ENCODE results near the gene BEST1.

The BEST1 gene

GRCh38 chr11:61967924-61968757 lies 18.0 kb downstream of the BEST1 start:
- TF ChIP-seq ZFX (IDR thresholded peaks at IDR 0.05) = no peak
- no peak for TF ChIP-seq CTCF (conservative IDR thresholded peaks at IDR 0.05)
- H3K27ac ChIP-seq = peak overlapping the region; percentile 97

- H3K27ac ChIP-seq = peak overlapping the region; percentile 97
Observed at GRCh38 chr11:61968758-61969390, 18.7 kb downstream of the BEST1 start.

GRCh38 chr11:61969391-61969758 lies 19.2 kb downstream of the BEST1 start:
- no peak overlapping the region; the same call in 1 of the 2 replicates for H3K27ac ChIP-seq
- TF ChIP-seq CTCF (conservative IDR thresholded peaks at IDR 0.05) = no peak
- no peak for TF ChIP-seq ZFX (IDR thresholded peaks at IDR 0.05)

More at GRCh38 chr11:61968758-61969390, 18.7 kb downstream of the BEST1 start:
- TF ChIP-seq ZFX (IDR thresholded peaks at IDR 0.05) (no peak), CTCF (conservative IDR thresholded peaks at IDR 0.05) (no peak)

GRCh38 chr11:61969838-61970662 lies 19.9 kb downstream of the BEST1 start:
- peak overlapping the region; percentile 95 for H3K27ac ChIP-seq

GRCh38 chr11:61971248-61972111 lies 21.3 kb downstream of the BEST1 start:
- peak overlapping the region; percentile 95 for H3K27ac ChIP-seq
- no peak for TF ChIP-seq CTCF (conservative IDR thresholded peaks at IDR 0.05)
- peak; percentile 54 for TF ChIP-seq ZFX (IDR thresholded peaks at IDR 0.05)

More at GRCh38 chr11:61969838-61970662, 19.9 kb downstream of the BEST1 start:
- no peak for TF ChIP-seq CTCF (conservative IDR thresholded peaks at IDR 0.05)
- no peak for TF ChIP-seq ZFX (IDR thresholded peaks at IDR 0.05)

GRCh38 chr11:61972112-61972671 lies 22.0 kb downstream of the BEST1 start:
- TF ChIP-seq ZFX (IDR thresholded peaks at IDR 0.05) = no peak
- TF ChIP-seq CTCF (conservative IDR thresholded peaks at IDR 0.05) = no peak
- H3K27ac ChIP-seq = peak overlapping the region; percentile 95

Measured in C4-2B (cell line).